Vagina (tissue), 2 donors: Measurements from ENCODE around the gene LVRN. TPM values are rescaled to one million over a fixed set of nuclear protein-coding genes. Genes with fewer than 3 reads are reported as not detected.

Source experiments
- DNase-seq, 2 donors: peaks; one replicate each; pipeline ENCODE4 v3.0.0-alpha.2; 2017; ENCODE audit errors: extremely low spot score in 2 of 2
- H3K27ac ChIP-seq: fragments of 200-600 bp; sonication (generic); one replicate; pipeline ENCODE4 v1.5.1; 2019
- H3K27me3 ChIP-seq: fragments of 200-600 bp; sonication (generic); one replicate; pipeline ENCODE4 v1.5.1; 2019
- H3K36me3 ChIP-seq, 2 donors: fragments of 200-600 bp; sonication (generic); one replicate each; pipeline ENCODE4 v1.5.1; 2017 to 2019
- H3K4me1 ChIP-seq: fragments of 200-600 bp; sonication (generic); one replicate; pipeline ENCODE4 v1.5.1; 2019
- H3K4me3 ChIP-seq, 2 donors: fragments of 200-600 bp; sonication (generic); 1 replicate in 1 of 2; 2 replicates in 1 of 2; pipeline ENCODE4 v1.5.1; 2016 to 2019
- H3K9me3 ChIP-seq: fragments of 200-600 bp; sonication (generic); one replicate; pipeline ENCODE4 v1.5.1; 2019
- CTCF ChIP-seq, 3 experiments: fragments of 450-650 bp in 2 of 3; fragments of 200-600 bp in 1 of 3; sonication (generic) in 1 of 3; IDR thresholded peaks; one replicate each; pipeline ENCODE4 v1.5.1; 2017 to 2019; ENCODE audit warnings: antibody characterized with exemption in 3 of 3, mild to moderate bottlenecking in 2 of 3, moderate library complexity in 2 of 3
- POLR2A ChIP-seq, 2 donors: fragments of 450-650 bp; IDR thresholded peaks; one replicate each; pipeline ENCODE4 v1.6.1; 2017; ENCODE audit warnings: antibody characterized with exemption in 2 of 2, mild to moderate bottlenecking in 2 of 2, moderate library complexity in 2 of 2
- POLR2AphosphoS5 ChIP-seq, 2 donors: sonication (generic); formaldehyde crosslinking; IDR thresholded peaks; one replicate each; pipeline ENCODE4 v1.9.0; 2017; ENCODE audit warnings: antibody characterized with exemption in 2 of 2, mild to moderate bottlenecking in 2 of 2, low read depth in 1 of 2; ENCODE audit not compliant: insufficient read depth in 1 of 2
- intact Hi-C: fragments of 100-400 bp; cut with DNase I; formaldehyde crosslinking; loops from one replicate; pipeline ENCODE4 v1.15.1; 2023
- total RNA-seq: library from RNA; depleted of rRNA; stranded (reverse); fragments of >200 nt; gene quantifications from one replicate; pipeline ENCODE4 v1.2.3, GENCODE V29; 2016

The LVRN gene
- total RNA-seq, 1 donor from 2014 or later = 1.7 TPM

- Histone ChIP-seq H3K36me3 (no peaks in the 10 kb centered on the region), H3K27me3 (no peaks in the 10 kb centered on the region), H3K9me3 (no peaks in the 10 kb centered on the region), H3K4me3 (no peak overlapping the region), H3K4me1 (no peaks in the 10 kb centered on the region), H3K27ac (no peak overlapping the region)
- no peak for DNase-seq
- TF ChIP-seq CTCF (IDR thresholded peaks at IDR 0.05) (peak; percentile 37 to 69 (median 51)), POLR2A (IDR thresholded peaks at IDR 0.05) (no peak)
- intact Hi-C loops = no loop called here
These were observed 105.9 kb downstream of the LVRN start for GRCh38 chr5:116068028-116068632.

- Histone ChIP-seq H3K27me3 (no peaks in the 10 kb centered on the region), H3K27ac (no peak overlapping the region), H3K4me1 (no peaks in the 10 kb centered on the region), H3K4me3 (no peak overlapping the region), H3K36me3 (no peaks in the 10 kb centered on the region), H3K9me3 (no peaks in the 10 kb centered on the region)
- TF ChIP-seq POLR2A (IDR thresholded peaks at IDR 0.05) = no peak
- TF ChIP-seq POLR2AphosphoS5 (IDR thresholded peaks at IDR 0.05; ENCODE audit: insufficient read depth in 1 of 2, low read depth in 1 of 2) = no peak
- TF ChIP-seq CTCF (IDR thresholded peaks at IDR 0.05) = no peak
- no peak for DNase-seq
- intact Hi-C loops = no loop called here
These were observed 108.9 kb downstream of the LVRN start for GRCh38 chr5:116071211-116071610.

- H3K9me3 ChIP-seq = no peaks in the 10 kb centered on the region
- intact Hi-C loops = no loop called here
- no peak overlapping the region for H3K27ac ChIP-seq
- no peak for DNase-seq
- H3K27me3 ChIP-seq = no peaks in the 10 kb centered on the region
- no peak for TF ChIP-seq POLR2A (IDR thresholded peaks at IDR 0.05)
- no peaks in the 10 kb centered on the region for H3K36me3 ChIP-seq
- H3K4me1 ChIP-seq = no peaks in the 10 kb centered on the region
- H3K4me3 ChIP-seq = no peak overlapping the region
These were observed 113.0 kb downstream of the LVRN start for GRCh38 chr5:116075191-116075831.

GRCh38 chr5:116076496-116076895 lies 114.2 kb downstream of the LVRN start:
- Histone ChIP-seq H3K36me3 (peaks cover 0 to 3% of the 10 kb centered on the region in 2 donors), H3K27ac (no peak overlapping the region), H3K4me1 (no peaks in the 10 kb centered on the region), H3K27me3 (no peaks in the 10 kb centered on the region), H3K9me3 (no peaks in the 10 kb centered on the region), H3K4me3 (no peak overlapping the region)
- intact Hi-C loops = no loop called here
- TF ChIP-seq POLR2A (IDR thresholded peaks at IDR 0.05) = no peak
- TF ChIP-seq POLR2AphosphoS5 (IDR thresholded peaks at IDR 0.05; ENCODE audit: insufficient read depth in 1 of 2, low read depth in 1 of 2) = no peak
- TF ChIP-seq CTCF (IDR thresholded peaks at IDR 0.05) = no peak
- no peak for DNase-seq

Other genes starting within 250 kb of the LVRN start
- 16.0 TPM for gene CDO1, start 145.8 kb upstream of the LVRN start, total RNA-seq
- gene ATG12, start 120.9 kb upstream of the LVRN start, total RNA-seq = 50.6 TPM
- gene AP3S1, start 120.5 kb upstream of the LVRN start, total RNA-seq = 36.8 TPM
- not detected for gene ARL14EPL, start 70.0 kb downstream of the LVRN start, total RNA-seq
- 22.6 TPM for gene COMMD10, start 122.5 kb downstream of the LVRN start, total RNA-seq